RCC 7860 (cell line): ENCODE measurements around the gene AGAP1.

Source experiments
- DNase-seq: peaks from one replicate; pipeline ENCODE4 v3.0.0-alpha.2; 2015; ENCODE audit warnings: low spot score
- FAIRE-seq: peaks from 2 replicates; lab custom pipeline; 2012; peaks lifted over from hg19 to GRCh38; lab: Jason Lieb, UNC

AGAP1 gene

GRCh38 chr2:235923859-235924674, 430.2 kb downstream of the AGAP1 start:
- FAIRE-seq: no peak
- DNase-seq: no peak

- FAIRE-seq (no peak), DNase-seq (no peak)
Measured at GRCh38 chr2:235924675-235925063, 430.8 kb downstream of the AGAP1 start.

GRCh38 chr2:235925250-235925919, 431.5 kb downstream of the AGAP1 start:
- FAIRE-seq (no peak), DNase-seq (no peak)

- no peak for FAIRE-seq
Measured at GRCh38 chr2:235926229-235926628, 432.4 kb downstream of the AGAP1 start.

GRCh38 chr2:235928751-235929370, 435.0 kb downstream of the AGAP1 start:
- FAIRE-seq (no peak), DNase-seq (no peak)

More at GRCh38 chr2:235926229-235926628, 432.4 kb downstream of the AGAP1 start:
- no peak for DNase-seq

- DNase-seq (no peak), FAIRE-seq (no peak)
Measured at GRCh38 chr2:235930701-235931100, 436.9 kb downstream of the AGAP1 start.

GRCh38 chr2:235931676-235932075, 437.8 kb downstream of the AGAP1 start:
- FAIRE-seq (no peak), DNase-seq (no peak)

- FAIRE-seq (no peak), DNase-seq (no peak)
Measured at GRCh38 chr2:235934059-235934773, 440.4 kb downstream of the AGAP1 start.

- FAIRE-seq: no peak
- DNase-seq: no peak
Measured at GRCh38 chr2:235934774-235935484, 441.1 kb downstream of the AGAP1 start.

- DNase-seq: no peak
- FAIRE-seq: no peak
Measured at GRCh38 chr2:235935773-235936172, 441.9 kb downstream of the AGAP1 start.

- DNase-seq (peak; percentile 28), FAIRE-seq (no peak)
Measured at GRCh38 chr2:235936493-235936892, 442.6 kb downstream of the AGAP1 start.

- DNase-seq (no peak), FAIRE-seq (no peak)
Measured at GRCh38 chr2:235937087-235937486, 443.2 kb downstream of the AGAP1 start.

GRCh38 chr2:235937526-235937925, 443.7 kb downstream of the AGAP1 start:
- FAIRE-seq (no peak), DNase-seq (no peak)

GRCh38 chr2:235937936-235938335, 444.1 kb downstream of the AGAP1 start:
- FAIRE-seq (no peak), DNase-seq (no peak)

GRCh38 chr2:235938611-235939010, 444.8 kb downstream of the AGAP1 start:
- no peak for FAIRE-seq
- no peak for DNase-seq

GRCh38 chr2:235939471-235939870, 445.6 kb downstream of the AGAP1 start:
- no peak for DNase-seq
- FAIRE-seq: no peak

- FAIRE-seq: no peak
Measured at GRCh38 chr2:235940330-235940729, 446.5 kb downstream of the AGAP1 start.

GRCh38 chr2:235944591-235944990, 450.7 kb downstream of the AGAP1 start:
- FAIRE-seq: no peak
- DNase-seq: no peak

More at GRCh38 chr2:235940330-235940729, 446.5 kb downstream of the AGAP1 start:
- peak; percentile 35 for DNase-seq

GRCh38 chr2:235945608-235946140, 451.8 kb downstream of the AGAP1 start:
- no peak for FAIRE-seq

GRCh38 chr2:235946590-235946989, 452.7 kb downstream of the AGAP1 start:
- no peak for DNase-seq
- FAIRE-seq: no peak

More at GRCh38 chr2:235945608-235946140, 451.8 kb downstream of the AGAP1 start:
- DNase-seq: no peak
